Panc1 (cell line): ENCODE measurements around the gene SLC9A3. TPM values are rescaled to one million over a fixed set of nuclear protein-coding genes. Genes with fewer than 3 reads are reported as not detected.

Experiments
- ATAC-seq: fragments of 200-7000 bp; cut with Tn5 transposase; 2 replicates; pipeline ENCODE4 v1.9.1; 2020; ENCODE audit warnings: mild to moderate bottlenecking, moderate library complexity
- BruUV-seq: library from RNA; stranded (reverse); fragments of 400-500 nt; replicated peaks from 2 replicates; lab custom pipeline; 2021; lab: Mats Ljungman, UMichigan
- CTCF ChIA-PET: fragments of 300-600 bp; sonication (Branson Sonifier 250); formaldehyde crosslinking; loops from one replicate; lab custom pipeline; 2022; ENCODE audit warnings: antibody characterized with exemption; lab: Charles Lee
- POLR2A ChIA-PET: fragments of 300-600 bp; sonication (Branson Sonifier 250); formaldehyde crosslinking; loops from one replicate; lab custom pipeline; 2022; ENCODE audit warnings: antibody characterized with exemption; lab: Charles Lee
- DNase-seq: peaks from one replicate; pipeline ENCODE4 v3.0.0-alpha.2; 2010; ENCODE audit warnings: low read depth, low spot score
- H3K27ac ChIP-seq: 2 replicates; pipeline ENCODE4 v1.5.1; 2011; ENCODE audit warnings: mild to moderate bottlenecking, low read length, inconsistent platforms
- H3K27me3 ChIP-seq: fragments of 200-500 bp; sonication (Bioruptor generic); 2 replicates; pipeline ENCODE4 v1.6.0; 2014; ENCODE audit warnings: low read length, inconsistent platforms; ENCODE audit not compliant: control insufficient read depth, insufficient read depth
- H3K36me3 ChIP-seq: fragments of 200-500 bp; sonication (Bioruptor generic); 2 replicates; pipeline ENCODE4 v1.5.1; 2014; ENCODE audit warnings: inconsistent platforms, mild to moderate bottlenecking, low read length, moderate library complexity; ENCODE audit not compliant: control insufficient read depth, insufficient read depth
- H3K4me1 ChIP-seq: 2 replicates; pipeline ENCODE4 v1.5.1; 2011; ENCODE audit warnings: inconsistent platforms, mild to moderate bottlenecking, low read length, moderate library complexity; ENCODE audit not compliant: control insufficient read depth, insufficient read depth
- H3K4me3 ChIP-seq, 2 experiments: 2 replicates each; pipeline ENCODE4 v1.5.1; 2011 to 2012; ENCODE audit warnings: low read depth in 2 of 2, low read length in 2 of 2, mild to moderate bottlenecking in 2 of 2, inconsistent platforms in 1 of 2, moderate library complexity in 1 of 2
- H3K9me3 ChIP-seq: fragments of 200-500 bp; sonication (Bioruptor generic); 2 replicates; pipeline ENCODE4 v1.5.1; 2014; ENCODE audit warnings: low read depth, mild to moderate bottlenecking, inconsistent platforms, low read length, moderate library complexity; ENCODE audit not compliant: control insufficient read depth, insufficient read depth
- CTCF ChIP-seq: fragments of 450-650 bp; IDR thresholded peaks from 2 replicates; pipeline ENCODE4 v1.5.1; 2017; ENCODE audit warnings: mild to moderate bottlenecking
- POLR2AphosphoS5 ChIP-seq: IDR thresholded peaks from 2 replicates; pipeline ENCODE4 v1.6.1; 2012; ENCODE audit warnings: mild to moderate bottlenecking, low read depth, low read length, moderate library complexity
- REST ChIP-seq, 2 experiments: IDR thresholded peaks; 2 replicates each; pipeline ENCODE4 v1.6.1; 2011 to 2012; ENCODE audit warnings: low read depth in 2 of 2, control low read depth in 1 of 2, low read length in 1 of 2, mild to moderate bottlenecking in 1 of 2, moderate library complexity in 1 of 2; ENCODE audit not compliant: insufficient read depth in 1 of 2
- SIN3A ChIP-seq: IDR thresholded peaks from 2 replicates; pipeline ENCODE4 v1.6.1; 2012; ENCODE audit warnings: low read depth, mild to moderate bottlenecking, low read length, moderate library complexity, borderline replicate concordance; ENCODE audit not compliant: insufficient read depth
- TCF7L2 ChIP-seq: IDR thresholded peaks from 2 replicates; pipeline ENCODE4 v1.6.1; 2011; ENCODE audit warnings: mild to moderate bottlenecking, low read depth, low read length, inconsistent platforms
- in situ Hi-C: cut with HindIII; loops from 2 replicates; pipeline ENCODE4 v1.10.0; 2016; ENCODE audit warnings: low sequenced_read_pairs, low pct_unique_long_range_greater_than_20kb
- intact Hi-C: fragments of 100-400 bp; cut with micrococcal nuclease; formaldehyde crosslinking; loops from one replicate; pipeline ENCODE4 v1.10.0; 2022; ENCODE audit not compliant: unreplicated experiment
- total RNA-seq: library from RNA; stranded (reverse); gene quantifications from one replicate; pipeline ENCODE4 v1.2.1, GENCODE V29; 2021; ENCODE audit not compliant: unreplicated experiment

The SLC9A3 gene
- total RNA-seq, 1 experiment from 2014 or later, result 2.0 TPM

GRCh38 chr5:483434-484140 is 40.7 kb downstream of the SLC9A3 start:
- in situ Hi-C loops (no loop called here), intact Hi-C loops (no loop called here)
- Histone ChIP-seq H3K9me3 (no peaks in the 10 kb centered on the region), H3K4me3 (no peak overlapping the region), H3K36me3 (no peaks in the 10 kb centered on the region), H3K27me3 (no peaks in the 10 kb centered on the region), H3K4me1 (no peaks in the 10 kb centered on the region), H3K27ac (no peak overlapping the region)
- POLR2A ChIA-PET, result no interaction called here
- TF ChIP-seq CTCF (no peak), TCF7L2 (no peak), REST (IDR thresholded peaks at IDR 0.05; ENCODE audit: insufficient read depth in 1 of 2, low read depth in 2 of 2, low read length in 1 of 2) (no peak), SIN3A (no peak), POLR2AphosphoS5 (no peak)
- DNase-seq, result no peak
- no peak for ATAC-seq
- no TSS peak for BruUV-seq
- CTCF ChIA-PET, result no interaction called here

GRCh38 chr5:483011-483410 is 41.2 kb downstream of the SLC9A3 start:
- no peak overlapping the region for H3K27ac ChIP-seq
- no peak overlapping the region for H3K4me3 ChIP-seq
- TF ChIP-seq POLR2AphosphoS5, result no peak
- no peak for TF ChIP-seq CTCF
- TF ChIP-seq REST (IDR thresholded peaks at IDR 0.05; ENCODE audit: insufficient read depth in 1 of 2, low read depth in 2 of 2, low read length in 1 of 2), result no peak
- no peak for TF ChIP-seq SIN3A
- no peak for TF ChIP-seq TCF7L2
- in situ Hi-C loops (no loop called here), intact Hi-C loops (no loop called here)
- CTCF ChIA-PET, result no interaction called here
- no peaks in the 10 kb centered on the region for H3K27me3 ChIP-seq
- BruUV-seq, result no TSS peak
- H3K4me1 ChIP-seq, result no peaks in the 10 kb centered on the region
- POLR2A ChIA-PET, result no interaction called here
- no peaks in the 10 kb centered on the region for H3K9me3 ChIP-seq
- H3K36me3 ChIP-seq, result no peaks in the 10 kb centered on the region
- no peak for DNase-seq
- ATAC-seq, result no peak
